Measurements from ENCODE around the gene SVEP1.
"Not testable (repeated sequence)": the region's sequence is repeated elsewhere in the genome, so short reads cannot be mapped to it uniquely, and the experiment has no call there.

SVEP1 gene

DNA sequence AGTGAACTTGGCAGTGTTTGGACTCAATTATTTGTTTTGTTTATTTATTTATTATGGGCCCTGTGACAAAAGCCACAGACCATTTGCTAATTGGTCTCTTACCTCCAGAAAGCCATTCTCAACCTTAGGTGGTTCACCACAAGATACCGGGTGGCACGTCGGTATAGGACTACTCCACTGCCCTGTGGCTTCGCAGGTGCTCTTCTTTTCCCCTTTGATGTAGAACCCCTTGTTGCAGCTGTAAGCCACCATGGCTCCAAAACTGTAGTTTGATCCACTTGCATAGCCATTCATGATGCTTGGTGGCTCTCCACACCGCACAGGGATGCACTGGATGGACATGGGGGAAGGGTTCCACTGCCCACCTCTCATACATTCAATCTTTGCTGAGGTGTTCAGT, 168.6 kb downstream of the SVEP1 start:
- Histone ChIP-seq H3K27me3 (ENCODE audit: control insufficient read depth in 5 of 5, insufficient read depth in 4 of 5, low read length in 5 of 5) (peaks cover 0 to 3% (median 0%) of the 10 kb centered on the region in 5 donors), H3K27ac (ENCODE audit: low read depth, low read length) (no peak overlapping the region), H3K9ac (ENCODE audit: low read length in 5 of 5) (no peak overlapping the region), H3K36me3 (ENCODE audit: control insufficient read depth in 5 of 5, insufficient read depth in 5 of 5, low read length in 5 of 5) (peaks cover 30 to 61% (median 39%) of the 10 kb centered on the region in 5 donors), H3K9me3 (ENCODE audit: control insufficient read depth in 5 of 5, low read length in 5 of 5) (no peaks in the 10 kb centered on the region), H3K4me3 (ENCODE audit: low read depth in 1 of 5, low read length in 5 of 5) (no peak overlapping the region), H3K4me1 (ENCODE audit: control insufficient read depth in 5 of 5, insufficient read depth in 5 of 5, low read length in 5 of 5) (no peaks in the 10 kb centered on the region)

DNA sequence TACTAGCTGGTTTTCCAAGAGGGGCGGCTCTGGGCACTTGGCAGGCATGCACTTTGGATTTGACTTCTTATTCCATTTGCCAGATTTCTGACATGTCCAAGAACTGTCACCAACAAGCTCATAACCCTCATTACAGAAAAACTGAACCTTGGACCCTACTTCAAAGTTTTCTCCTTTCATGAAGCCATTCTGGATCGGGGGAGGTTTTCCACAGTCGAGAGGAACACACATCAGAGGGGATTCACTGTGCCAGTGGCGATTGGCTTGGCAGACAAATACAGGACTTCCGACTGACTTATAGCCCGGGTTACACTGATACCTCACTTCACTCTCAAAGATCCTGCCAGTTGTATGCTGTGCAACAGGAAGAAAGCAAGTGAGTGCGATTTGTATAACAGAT, 170.9 kb downstream of the SVEP1 start:
- no peak overlapping the region for H3K9ac ChIP-seq (ENCODE audit: low read length in 5 of 5)
- no peak overlapping the region for H3K4me3 ChIP-seq (ENCODE audit: low read depth in 1 of 5, low read length in 5 of 5)
- no peak overlapping the region for H3K27ac ChIP-seq (ENCODE audit: low read depth, low read length)
- peaks cover 0 to 3% (median 0%) of the 10 kb centered on the region in 5 donors for H3K27me3 ChIP-seq (ENCODE audit: control insufficient read depth in 5 of 5, insufficient read depth in 4 of 5, low read length in 5 of 5)
- no peaks in the 10 kb centered on the region for H3K9me3 ChIP-seq (ENCODE audit: control insufficient read depth in 5 of 5, low read length in 5 of 5)
- peaks cover 18 to 61% (median 36%) of the 10 kb centered on the region in 5 donors for H3K36me3 ChIP-seq (ENCODE audit: control insufficient read depth in 5 of 5, insufficient read depth in 5 of 5, low read length in 5 of 5)
- no peaks in the 10 kb centered on the region for H3K4me1 ChIP-seq (ENCODE audit: control insufficient read depth in 5 of 5, insufficient read depth in 5 of 5, low read length in 5 of 5)

DNA sequence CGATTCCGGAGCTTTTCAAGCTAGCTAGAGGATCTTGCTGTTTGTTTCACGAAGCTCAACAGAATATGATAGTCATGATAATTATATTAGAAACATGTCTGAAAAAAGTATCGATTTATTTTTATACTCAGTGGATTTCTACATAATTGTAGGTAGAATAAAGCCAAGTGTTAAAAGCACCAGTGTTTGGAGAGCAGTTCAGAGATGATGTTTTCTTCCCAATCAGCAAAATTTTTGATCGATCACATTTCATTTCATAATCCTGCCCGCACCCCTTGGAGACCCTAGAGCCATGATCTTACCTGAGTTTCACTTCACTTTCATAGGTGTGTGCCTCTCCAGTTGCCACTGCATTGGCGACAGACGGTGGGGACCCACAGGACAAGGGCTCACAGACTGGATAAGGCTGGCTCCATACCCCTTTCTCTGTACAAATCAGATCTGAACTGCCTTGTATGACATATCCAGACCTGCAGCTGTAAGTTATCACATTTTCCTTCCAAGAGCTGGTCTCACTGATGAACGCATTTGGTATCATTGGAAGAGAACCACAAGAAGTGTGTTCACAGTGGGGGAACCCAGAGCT, 173.6 kb downstream of the SVEP1 start:
- Histone ChIP-seq H3K27me3 (ENCODE audit: control insufficient read depth in 5 of 5, insufficient read depth in 4 of 5, low read length in 5 of 5) (no peaks in the 10 kb centered on the region), H3K4me1 (ENCODE audit: control insufficient read depth in 5 of 5, insufficient read depth in 5 of 5, low read length in 5 of 5) (no peaks in the 10 kb centered on the region), H3K27ac (ENCODE audit: low read depth, low read length) (no peak overlapping the region), H3K4me3 (ENCODE audit: low read depth in 1 of 5, low read length in 5 of 5) (no peak overlapping the region), H3K9me3 (ENCODE audit: control insufficient read depth in 5 of 5, low read length in 5 of 5) (no peaks in the 10 kb centered on the region), H3K36me3 (ENCODE audit: control insufficient read depth in 5 of 5, insufficient read depth in 5 of 5, low read length in 5 of 5) (peaks cover 19 to 54% (median 30%) of the 10 kb centered on the region in 5 donors), H3K9ac (ENCODE audit: low read length in 5 of 5) (no peak overlapping the region)

DNA sequence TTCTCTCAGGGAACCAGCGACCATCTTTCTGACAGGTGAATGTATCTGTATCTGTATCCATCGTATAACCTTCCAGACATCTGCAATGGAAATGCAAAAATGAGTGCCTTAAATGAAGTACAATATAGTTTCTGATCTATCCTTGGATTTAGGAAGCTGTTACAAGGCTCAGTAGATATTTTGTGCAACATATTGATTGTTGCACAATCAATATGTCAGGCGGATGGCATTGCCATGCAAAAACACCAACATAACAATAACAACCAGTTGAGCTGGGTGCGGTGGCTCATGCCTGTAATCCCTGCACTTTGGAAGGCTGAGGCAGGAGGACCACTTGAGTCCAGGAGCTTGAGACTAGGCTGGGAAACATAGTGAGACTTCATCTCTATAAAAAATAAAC, 175.1 kb downstream of the SVEP1 start:
- H3K4me1 ChIP-seq (ENCODE audit: control insufficient read depth in 5 of 5, insufficient read depth in 5 of 5, low read length in 5 of 5): no peaks in the 10 kb centered on the region
- H3K36me3 ChIP-seq (ENCODE audit: control insufficient read depth in 5 of 5, insufficient read depth in 5 of 5, low read length in 5 of 5): peaks cover 23 to 63% (median 32%) of the 10 kb centered on the region in 5 donors

DNA sequence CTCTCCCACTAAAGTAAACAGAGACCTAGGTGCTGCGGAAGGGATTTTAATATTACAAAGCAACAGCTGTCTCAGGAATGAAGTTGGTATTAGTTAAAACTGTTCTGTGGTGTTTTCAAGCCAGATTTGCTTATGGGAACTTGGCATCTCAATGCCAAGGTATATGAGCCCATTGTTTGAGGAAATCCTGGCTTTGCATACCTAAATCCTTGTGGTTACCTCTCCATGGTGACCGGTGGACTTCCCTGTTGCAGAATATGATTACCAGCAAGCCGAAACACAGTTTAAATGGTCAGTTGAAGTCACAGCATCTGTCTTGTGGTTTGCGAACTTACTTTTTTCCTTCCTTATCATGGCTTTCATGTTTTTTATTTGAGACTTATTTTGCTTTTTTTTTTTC, 179.6 kb downstream of the SVEP1 start:
- H3K4me3 ChIP-seq (ENCODE audit: low read depth in 1 of 5, low read length in 5 of 5): no peak overlapping the region
- H3K9me3 ChIP-seq (ENCODE audit: control insufficient read depth in 5 of 5, low read length in 5 of 5): no peaks in the 10 kb centered on the region
- peaks cover 4 to 26% (median 15%) of the 10 kb centered on the region in 5 donors for H3K36me3 ChIP-seq (ENCODE audit: control insufficient read depth in 5 of 5, insufficient read depth in 5 of 5, low read length in 5 of 5)
- no peaks in the 10 kb centered on the region for H3K4me1 ChIP-seq (ENCODE audit: control insufficient read depth in 5 of 5, insufficient read depth in 5 of 5, low read length in 5 of 5)
- no peak overlapping the region for H3K27ac ChIP-seq (ENCODE audit: low read depth, low read length)
- no peaks in the 10 kb centered on the region for H3K27me3 ChIP-seq (ENCODE audit: control insufficient read depth in 5 of 5, insufficient read depth in 4 of 5, low read length in 5 of 5)
- no peak overlapping the region for H3K9ac ChIP-seq (ENCODE audit: low read length in 5 of 5)

More for the DNA sequence above, 175.1 kb downstream of the SVEP1 start:
- H3K27me3 ChIP-seq (ENCODE audit: control insufficient read depth in 5 of 5, insufficient read depth in 4 of 5, low read length in 5 of 5): no peaks in the 10 kb centered on the region
- no peaks in the 10 kb centered on the region for H3K9me3 ChIP-seq (ENCODE audit: control insufficient read depth in 5 of 5, low read length in 5 of 5)
- H3K9ac ChIP-seq (ENCODE audit: low read length in 5 of 5): no peak overlapping the region
- H3K27ac ChIP-seq (ENCODE audit: low read depth, low read length): no peak overlapping the region
- H3K4me3 ChIP-seq (ENCODE audit: low read depth in 1 of 5, low read length in 5 of 5): no peak overlapping the region

DNA sequence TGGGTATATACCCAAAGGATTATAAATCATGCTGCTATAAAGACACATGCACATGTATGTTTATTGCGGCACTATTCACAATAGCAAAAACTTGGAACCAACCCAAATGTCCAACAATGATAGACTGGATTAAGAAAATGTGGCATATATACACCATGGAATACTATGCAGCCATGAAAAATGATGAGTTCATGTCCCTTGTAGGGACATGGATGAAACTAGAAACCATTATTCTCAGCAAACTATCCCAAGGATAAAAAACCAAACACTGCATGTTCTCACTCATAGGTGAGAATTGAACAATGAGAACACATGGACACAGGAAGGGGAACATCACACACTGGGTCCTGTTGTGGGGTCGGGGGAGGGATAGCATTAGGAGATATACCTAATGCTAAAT, 180.5 kb downstream of the SVEP1 start:
- not testable (repeated sequence) for H3K4me1 ChIP-seq (ENCODE audit: control insufficient read depth in 5 of 5, insufficient read depth in 5 of 5, low read length in 5 of 5); H3K27me3 ChIP-seq (ENCODE audit: control insufficient read depth in 5 of 5, insufficient read depth in 4 of 5, low read length in 5 of 5); H3K27ac ChIP-seq (ENCODE audit: low read depth, low read length); H3K9ac ChIP-seq (ENCODE audit: low read length in 5 of 5); H3K9me3 ChIP-seq (ENCODE audit: control insufficient read depth in 5 of 5, low read length in 5 of 5); H3K4me3 ChIP-seq (ENCODE audit: low read depth in 1 of 5, low read length in 5 of 5)
- H3K36me3 ChIP-seq (ENCODE audit: control insufficient read depth in 5 of 5, insufficient read depth in 5 of 5, low read length in 5 of 5): peaks cover 4 to 17% (median 10%) of the 10 kb centered on the region in 5 donors

DNA sequence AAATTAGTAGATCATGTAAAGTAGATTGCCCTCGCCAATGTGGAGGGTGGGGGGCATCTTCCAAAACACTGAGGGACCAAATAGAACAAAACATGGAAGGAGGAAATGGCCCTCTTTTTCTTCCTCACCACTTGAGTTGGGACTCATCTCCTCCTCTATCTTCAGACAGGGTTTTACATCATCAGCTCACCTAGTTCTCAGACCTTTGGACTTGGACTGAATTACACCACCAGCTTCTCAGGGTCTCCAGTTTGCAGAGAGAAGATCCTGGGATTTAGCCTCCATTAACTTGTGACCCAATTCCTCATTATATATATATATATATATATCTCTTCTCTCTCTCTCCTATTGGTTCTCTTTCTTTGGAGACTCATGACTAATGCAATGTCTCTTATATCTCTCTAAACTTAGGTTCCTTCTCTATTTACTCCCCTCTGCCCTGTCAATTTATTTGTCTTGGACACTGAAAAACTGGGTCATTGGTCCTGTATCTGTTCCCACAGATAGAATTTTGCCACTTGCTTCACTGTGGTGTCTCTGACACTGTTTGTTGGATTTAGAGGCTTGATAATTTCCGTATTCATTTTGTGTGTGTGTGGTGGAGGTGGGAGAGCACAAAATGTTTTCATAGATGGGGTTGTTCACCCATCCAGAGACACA, 187.6 kb downstream of the SVEP1 start:
- peaks cover 6 to 22% (median 16%) of the 10 kb centered on the region in 5 donors for H3K36me3 ChIP-seq (ENCODE audit: control insufficient read depth in 5 of 5, insufficient read depth in 5 of 5, low read length in 5 of 5)
- H3K27ac ChIP-seq (ENCODE audit: low read depth, low read length): no peak overlapping the region
- no peaks in the 10 kb centered on the region for H3K9me3 ChIP-seq (ENCODE audit: control insufficient read depth in 5 of 5, low read length in 5 of 5)
- H3K27me3 ChIP-seq (ENCODE audit: control insufficient read depth in 5 of 5, insufficient read depth in 4 of 5, low read length in 5 of 5): no peaks in the 10 kb centered on the region
- H3K4me1 ChIP-seq (ENCODE audit: control insufficient read depth in 5 of 5, insufficient read depth in 5 of 5, low read length in 5 of 5): peaks cover 0 to 11% (median 0%) of the 10 kb centered on the region in 5 donors
- no peak overlapping the region for H3K4me3 ChIP-seq (ENCODE audit: low read depth in 1 of 5, low read length in 5 of 5)
- H3K9ac ChIP-seq (ENCODE audit: low read length in 5 of 5): peak overlapping the region in 1 of 5 donors; percentile 17

DNA sequence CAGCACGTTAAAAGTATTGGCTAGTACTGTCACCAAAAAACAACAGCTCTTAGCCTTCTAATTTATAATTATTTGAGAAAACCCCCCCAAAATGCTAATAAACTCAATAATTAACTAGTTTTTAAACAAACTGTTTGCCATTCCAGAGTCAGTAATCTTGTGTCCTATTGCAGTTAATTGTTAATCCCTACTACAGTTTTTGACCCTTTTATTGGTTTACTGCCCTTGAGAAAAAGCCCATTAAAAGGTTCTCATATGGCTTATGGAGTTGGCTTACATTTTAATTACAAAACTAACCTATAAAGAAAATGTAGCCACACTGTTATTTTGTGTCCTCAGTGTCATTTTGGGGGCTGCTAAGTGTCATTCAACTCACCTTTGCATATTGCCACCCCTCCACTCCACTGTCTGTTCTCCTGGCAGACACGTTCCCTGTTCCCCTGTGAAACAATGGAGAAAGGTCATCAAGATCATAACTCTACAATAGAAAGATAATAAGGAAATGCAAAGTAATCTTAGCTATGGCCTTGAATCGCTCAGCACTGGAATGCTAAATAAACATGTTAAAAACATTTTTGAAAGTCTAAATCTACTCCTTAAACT, 190.3 kb downstream of the SVEP1 start:
- peaks cover 12 to 43% (median 35%) of the 10 kb centered on the region in 5 donors for H3K36me3 ChIP-seq (ENCODE audit: control insufficient read depth in 5 of 5, insufficient read depth in 5 of 5, low read length in 5 of 5)
- no peak overlapping the region for H3K27ac ChIP-seq (ENCODE audit: low read depth, low read length)
- H3K4me1 ChIP-seq (ENCODE audit: control insufficient read depth in 5 of 5, insufficient read depth in 5 of 5, low read length in 5 of 5): peaks cover 0 to 11% (median 0%) of the 10 kb centered on the region in 5 donors
- no peak overlapping the region for H3K9ac ChIP-seq (ENCODE audit: low read length in 5 of 5)
- no peaks in the 10 kb centered on the region for H3K9me3 ChIP-seq (ENCODE audit: control insufficient read depth in 5 of 5, low read length in 5 of 5)
- no peaks in the 10 kb centered on the region for H3K27me3 ChIP-seq (ENCODE audit: control insufficient read depth in 5 of 5, insufficient read depth in 4 of 5, low read length in 5 of 5)
- H3K4me3 ChIP-seq (ENCODE audit: low read depth in 1 of 5, low read length in 5 of 5): no peak overlapping the region

DNA sequence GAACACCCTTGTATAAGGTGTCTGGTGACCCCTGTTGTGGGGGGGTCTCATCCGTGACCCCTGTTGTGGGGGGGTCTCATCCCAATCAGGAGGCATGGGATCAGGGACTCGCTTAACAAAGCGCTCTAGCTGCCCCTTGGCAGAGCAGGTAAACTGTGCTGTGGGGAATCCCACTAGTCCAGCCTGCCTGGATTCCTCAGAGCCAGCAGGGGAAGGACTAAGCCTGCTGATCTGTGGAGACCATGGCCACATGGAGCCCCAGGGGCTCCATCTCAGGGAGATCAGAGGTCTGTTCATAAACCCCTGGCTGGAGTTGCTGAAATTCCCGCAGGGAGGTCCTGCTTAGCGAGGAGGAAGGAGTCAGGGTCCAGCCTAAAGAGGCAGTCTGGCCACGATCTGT, 196.1 kb downstream of the SVEP1 start:
- no peak overlapping the region for H3K4me3 ChIP-seq (ENCODE audit: low read depth in 1 of 5, low read length in 5 of 5)
- no peak overlapping the region for H3K9ac ChIP-seq (ENCODE audit: low read length in 5 of 5)
- no peaks in the 10 kb centered on the region for H3K9me3 ChIP-seq (ENCODE audit: control insufficient read depth in 5 of 5, low read length in 5 of 5)
- no peak overlapping the region for H3K27ac ChIP-seq (ENCODE audit: low read depth, low read length)
- H3K36me3 ChIP-seq (ENCODE audit: control insufficient read depth in 5 of 5, insufficient read depth in 5 of 5, low read length in 5 of 5): peaks cover 18 to 62% (median 52%) of the 10 kb centered on the region in 5 donors
- H3K4me1 ChIP-seq (ENCODE audit: control insufficient read depth in 5 of 5, insufficient read depth in 5 of 5, low read length in 5 of 5): no peaks in the 10 kb centered on the region
- H3K27me3 ChIP-seq (ENCODE audit: control insufficient read depth in 5 of 5, insufficient read depth in 4 of 5, low read length in 5 of 5): no peaks in the 10 kb centered on the region

DNA sequence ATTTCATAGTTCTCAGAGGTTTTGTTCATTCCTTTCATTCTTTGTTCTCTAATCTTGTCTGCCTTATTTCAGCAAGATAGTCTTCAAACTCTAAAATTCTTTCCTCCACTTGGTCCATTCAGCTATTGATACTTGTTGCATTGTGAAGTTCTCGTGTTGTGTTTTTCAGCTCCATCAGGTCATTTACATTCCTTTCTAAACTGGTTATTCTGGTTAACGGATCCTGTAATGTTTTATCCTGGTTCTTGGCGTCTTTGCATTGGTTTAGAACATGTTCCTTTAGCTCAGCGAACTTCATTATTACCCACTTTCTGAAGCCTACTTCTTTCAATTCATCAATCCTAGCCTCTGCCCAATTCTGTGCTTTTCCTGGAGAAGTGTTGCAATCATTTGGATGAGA, 196.8 kb downstream of the SVEP1 start:
- no peaks in the 10 kb centered on the region for H3K4me1 ChIP-seq (ENCODE audit: control insufficient read depth in 5 of 5, insufficient read depth in 5 of 5, low read length in 5 of 5)
- no peaks in the 10 kb centered on the region for H3K27me3 ChIP-seq (ENCODE audit: control insufficient read depth in 5 of 5, insufficient read depth in 4 of 5, low read length in 5 of 5)
- H3K9me3 ChIP-seq (ENCODE audit: control insufficient read depth in 5 of 5, low read length in 5 of 5): no peaks in the 10 kb centered on the region
- peaks cover 18 to 61% (median 46%) of the 10 kb centered on the region in 5 donors for H3K36me3 ChIP-seq (ENCODE audit: control insufficient read depth in 5 of 5, insufficient read depth in 5 of 5, low read length in 5 of 5)
- no peak overlapping the region for H3K9ac ChIP-seq (ENCODE audit: low read length in 5 of 5)
- H3K27ac ChIP-seq (ENCODE audit: low read depth, low read length): no peak overlapping the region
- H3K4me3 ChIP-seq (ENCODE audit: low read depth in 1 of 5, low read length in 5 of 5): no peak overlapping the region

Data from subcutaneous abdominal adipose tissue (tissue), 5 donors.